HK-2 (cell line): Measurements from ENCODE around the gene GDNF.
"Not testable (repeated sequence)": the region's sequence is repeated elsewhere in the genome, so short reads cannot be mapped to it uniquely, and the experiment has no call there.

Experiments used
- DNase-seq: peaks from one replicate; pipeline ENCODE4 v3.0.0-alpha.2; 2018; ENCODE audit not compliant: unreplicated experiment

Gene GDNF

DNA sequence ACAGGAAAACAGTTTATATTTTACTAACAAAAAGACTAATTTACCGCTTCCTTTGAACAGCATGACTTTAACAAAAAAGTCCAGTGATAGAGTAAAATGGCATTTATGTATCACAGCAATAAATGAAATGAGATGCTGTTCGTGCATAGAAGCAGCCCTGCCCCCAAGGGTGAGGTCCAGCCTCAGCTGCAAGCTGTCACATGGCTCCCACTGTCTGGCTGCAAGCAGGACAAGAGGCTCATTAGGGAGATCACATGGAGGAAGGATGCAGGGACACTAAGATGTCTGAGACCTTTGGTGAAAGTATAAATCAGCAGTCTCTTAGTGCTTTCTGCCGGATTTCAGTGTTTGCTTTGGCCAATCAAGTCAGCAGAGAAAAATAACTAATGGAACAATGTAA, 23.0 kb downstream of the GDNF start:
- DNase-seq = no peak

DNA sequence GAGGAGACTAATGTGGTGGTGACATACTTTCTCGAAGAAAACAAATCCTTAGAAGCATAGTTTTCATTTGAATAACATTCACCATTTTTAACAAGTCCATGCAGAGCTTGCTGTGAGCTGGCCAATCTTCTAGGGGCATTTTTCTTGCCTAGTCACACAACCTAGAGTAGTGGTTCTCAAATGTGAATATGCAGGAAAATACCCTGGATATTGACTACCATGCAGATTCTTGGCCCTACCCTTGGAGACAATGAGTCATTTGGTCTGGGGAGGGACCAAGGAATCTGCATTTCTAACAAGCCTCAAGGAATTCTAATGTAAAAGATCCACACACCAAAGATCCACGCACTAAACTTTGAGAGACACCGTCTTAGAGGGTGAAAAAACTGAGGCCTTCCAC, 23.5 kb downstream of the GDNF start:
- DNase-seq = no peak

DNA sequence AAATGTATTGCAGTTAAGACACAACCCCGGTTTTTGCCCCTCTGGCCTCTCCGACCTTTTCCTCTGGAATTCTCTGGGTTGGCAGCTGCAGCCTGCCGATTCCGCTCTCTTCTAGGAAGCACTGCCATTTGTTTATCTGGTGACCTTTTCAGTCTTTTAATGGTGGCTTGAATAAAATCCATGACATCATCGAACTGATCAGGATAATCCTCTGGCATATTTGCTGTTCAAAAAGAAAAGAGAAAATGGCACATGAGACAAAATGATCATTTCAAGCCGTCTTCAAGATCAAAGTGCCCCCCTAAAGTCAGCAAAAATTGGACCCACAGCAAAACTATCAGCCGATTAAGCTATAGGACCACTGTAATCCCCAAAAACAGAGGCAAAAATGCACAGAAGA, 23.9 kb downstream of the GDNF start:
- no peak for DNase-seq

DNA sequence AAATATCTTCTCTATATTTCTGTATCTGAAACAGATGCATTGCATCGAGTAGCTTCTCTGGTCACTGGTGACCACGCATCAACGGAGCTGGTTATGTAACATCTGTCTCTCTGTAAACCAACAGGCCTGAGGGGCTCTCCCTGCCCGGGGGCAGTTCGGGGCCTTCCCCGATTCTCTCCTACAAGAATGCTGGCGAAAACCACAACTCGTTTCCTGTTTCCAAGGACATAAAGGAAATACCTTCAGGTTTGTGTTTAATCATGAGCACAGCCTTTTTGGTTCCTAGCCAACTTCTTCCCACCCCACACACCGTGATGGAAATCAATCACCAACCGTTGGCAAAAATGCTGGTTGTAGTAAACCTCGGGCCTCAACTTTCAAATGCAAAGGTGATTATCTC, 25.1 kb downstream of the GDNF start:
- DNase-seq = peak; percentile 75

- no peak for DNase-seq
Measured at GRCh38 chr5:37812365-37812764, 27.5 kb downstream of the GDNF start.

DNA sequence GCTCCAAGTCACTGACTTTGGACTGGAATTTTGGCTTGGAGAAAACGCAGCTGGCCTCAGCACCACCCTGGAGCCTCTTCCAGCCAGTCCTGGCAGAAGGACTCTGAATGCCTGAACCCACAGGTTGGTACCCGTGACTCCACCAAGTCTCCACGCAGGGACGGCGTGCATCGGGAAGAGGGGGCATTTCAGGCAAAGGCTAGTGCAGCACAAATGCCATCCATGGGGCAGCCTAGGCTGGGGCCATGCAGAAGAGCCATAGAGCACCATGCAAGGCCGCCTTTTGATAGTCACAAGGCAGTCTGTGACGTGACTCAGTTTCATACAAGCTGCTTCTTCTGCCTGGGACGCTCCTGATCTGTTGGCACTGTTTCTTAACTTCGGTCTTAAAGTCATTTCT, 28.0 kb downstream of the GDNF start:
- no peak for DNase-seq

DNA sequence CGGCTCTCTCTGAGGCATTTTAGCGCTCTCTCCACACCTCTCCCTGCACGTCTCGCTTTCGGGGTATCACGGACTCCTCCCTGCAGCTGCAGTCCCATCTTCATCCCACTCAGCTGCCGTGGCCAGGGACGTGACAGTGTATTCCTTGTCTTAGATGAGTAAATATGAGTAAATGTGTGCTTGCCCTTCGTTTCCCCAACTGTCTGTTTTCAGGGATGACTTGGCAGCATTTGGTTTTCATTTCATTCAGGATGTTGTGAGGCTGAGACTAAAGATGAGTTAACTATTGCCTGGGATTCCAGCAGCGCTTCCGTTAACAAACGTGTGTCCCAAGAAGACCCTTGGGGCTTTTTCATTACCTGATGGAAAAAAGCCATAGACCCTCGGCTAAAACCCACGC, 29.5 kb downstream of the GDNF start:
- no peak for DNase-seq

GRCh38 chr5:37808945-37809344, 30.9 kb downstream of the GDNF start:
- DNase-seq = no peak

- DNase-seq = no peak
Measured at GRCh38 chr5:37807621-37808301, 32.1 kb downstream of the GDNF start.

DNA sequence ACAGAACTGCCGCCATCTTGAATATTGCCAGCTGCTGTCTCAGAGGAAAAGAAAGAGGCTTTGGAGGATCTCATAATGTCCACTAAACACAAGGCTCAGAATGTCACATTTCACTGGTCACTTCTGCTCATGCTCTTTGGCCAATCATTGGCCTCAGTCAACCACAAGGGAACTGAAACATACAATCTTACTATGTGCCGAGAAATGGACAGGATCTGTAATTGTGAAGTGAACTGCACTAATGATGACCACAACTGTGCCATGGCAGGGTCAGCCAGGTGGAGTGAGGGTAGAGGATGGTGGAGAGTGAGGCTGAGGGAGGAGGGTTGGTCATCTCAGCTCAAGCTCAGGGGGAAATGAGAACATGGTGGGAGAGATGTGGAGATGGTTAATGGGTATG, 32.8 kb downstream of the GDNF start:
- DNase-seq = no peak

DNA sequence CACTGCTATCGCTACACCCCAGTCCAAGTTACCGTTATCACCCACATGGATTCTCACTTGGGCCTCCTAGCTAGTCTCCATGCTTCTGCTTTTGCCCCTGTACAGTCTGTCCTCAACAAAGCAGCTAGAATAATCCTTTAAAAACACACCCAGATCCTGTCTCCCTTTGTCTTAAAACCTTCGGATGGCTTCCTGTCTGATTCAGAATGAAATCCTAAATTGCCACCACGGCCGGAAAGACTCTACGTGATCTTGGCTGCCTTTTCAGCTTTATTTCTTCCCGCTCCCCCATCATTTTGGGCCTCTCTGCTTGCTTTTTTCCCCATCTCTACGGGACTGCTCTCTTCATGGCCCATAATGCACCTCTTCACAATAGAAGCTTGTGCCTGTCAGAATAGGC, 33.4 kb downstream of the GDNF start:
- DNase-seq = no peak

GRCh38 chr5:37806016-37806415, 33.8 kb downstream of the GDNF start:
- no peak for DNase-seq

DNA sequence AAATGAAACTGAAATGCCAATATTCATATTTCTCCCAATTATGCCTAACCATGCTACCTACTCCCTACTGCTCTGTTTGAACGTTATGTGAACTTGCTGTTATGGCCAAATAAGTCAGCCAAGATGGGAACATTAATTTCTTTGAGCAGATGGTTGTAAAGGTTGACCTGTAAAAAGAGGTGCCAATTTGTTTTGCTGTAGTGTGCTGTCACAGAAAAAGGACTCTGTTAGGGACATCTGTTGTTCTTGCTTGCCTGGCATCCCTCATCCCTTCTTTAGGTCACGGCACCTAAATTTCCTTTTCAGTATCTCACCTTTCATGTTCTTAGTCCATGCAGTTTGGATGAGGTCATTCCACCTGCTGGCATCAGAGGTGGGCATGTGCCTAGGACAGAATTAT, 35.4 kb downstream of the GDNF start:
- DNase-seq = no peak

- DNase-seq = no peak
Measured at GRCh38 chr5:37803487-37803886, 36.4 kb downstream of the GDNF start.

GRCh38 chr5:37801521-37801920, 38.3 kb downstream of the GDNF start:
- DNase-seq = no peak

GRCh38 chr5:37799865-37800421, 39.9 kb downstream of the GDNF start:
- DNase-seq = no peak

DNA sequence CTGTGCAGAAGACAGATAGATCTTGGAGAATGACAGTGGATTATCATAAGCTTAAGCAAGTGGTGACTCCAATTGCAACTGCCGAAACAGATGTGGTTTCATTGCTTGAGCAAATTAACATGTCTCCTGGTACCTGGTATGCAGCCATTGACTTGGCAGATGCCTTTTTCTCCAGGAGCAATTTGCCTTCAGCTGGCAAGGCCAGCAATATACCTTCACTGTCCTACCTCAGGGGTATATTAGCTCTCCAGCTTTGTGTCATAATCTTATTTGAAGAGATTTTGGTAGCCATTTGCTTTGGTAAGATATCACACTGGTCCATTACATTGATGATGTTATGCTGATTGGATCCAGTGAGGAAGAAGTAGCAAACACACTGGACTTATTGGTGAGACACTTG, 43.4 kb downstream of the GDNF start:
- DNase-seq = not testable (repeated sequence)

- not testable (repeated sequence) for DNase-seq
Measured at GRCh38 chr5:37795292-37795691, 44.5 kb downstream of the GDNF start.

DNA sequence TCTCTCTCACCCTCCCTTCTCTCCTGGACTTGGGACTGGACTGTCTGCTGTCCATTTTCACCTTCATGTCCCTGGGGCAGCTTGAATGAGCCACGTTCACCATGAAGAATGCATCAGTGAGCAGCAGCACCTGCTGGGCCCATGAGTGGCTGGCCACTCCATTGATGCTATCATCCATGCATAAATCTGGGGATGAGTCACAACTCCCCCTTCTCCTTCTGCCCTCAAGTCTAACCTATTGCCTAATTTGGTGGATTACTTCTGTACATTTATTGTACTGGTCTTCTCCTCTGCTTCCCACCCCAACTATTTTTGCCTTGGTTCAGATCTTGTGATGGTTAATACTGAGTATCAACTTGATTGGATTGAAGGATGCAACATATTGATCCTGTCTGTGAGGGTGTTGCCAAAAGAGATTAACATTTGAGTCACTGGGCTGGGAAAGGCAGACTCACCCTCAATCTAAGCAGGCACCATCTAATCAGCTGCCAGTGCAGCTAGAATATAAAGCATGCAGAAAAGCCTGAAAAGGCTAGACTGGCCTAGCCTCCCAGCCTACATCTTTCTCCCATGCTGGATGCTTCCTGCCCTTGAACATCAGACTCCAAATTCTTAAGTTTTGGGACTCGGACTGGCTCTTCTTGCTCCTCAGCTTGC, 46.7 kb downstream of the GDNF start:
- peak; percentile 25 for DNase-seq

DNA sequence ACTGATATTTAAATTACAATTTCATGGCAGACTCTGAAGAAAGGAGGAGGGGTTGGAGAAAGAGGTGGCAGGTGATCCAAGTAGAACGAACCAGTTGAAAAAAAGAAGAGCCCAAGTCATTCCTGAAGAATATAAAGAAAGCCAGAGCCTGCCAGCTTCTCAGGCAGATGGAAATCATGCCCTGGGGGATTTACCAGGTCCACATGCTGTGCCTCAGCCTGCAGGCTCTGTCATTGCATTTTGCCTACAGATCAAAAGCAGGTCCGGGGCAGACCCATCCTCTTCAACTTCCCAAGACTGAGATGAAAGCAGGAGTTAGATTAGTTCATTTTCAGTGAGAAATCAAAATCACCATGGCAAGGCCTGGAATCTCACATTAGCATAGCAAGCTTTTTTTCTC, 48.5 kb downstream of the GDNF start:
- DNase-seq = no peak

DNA sequence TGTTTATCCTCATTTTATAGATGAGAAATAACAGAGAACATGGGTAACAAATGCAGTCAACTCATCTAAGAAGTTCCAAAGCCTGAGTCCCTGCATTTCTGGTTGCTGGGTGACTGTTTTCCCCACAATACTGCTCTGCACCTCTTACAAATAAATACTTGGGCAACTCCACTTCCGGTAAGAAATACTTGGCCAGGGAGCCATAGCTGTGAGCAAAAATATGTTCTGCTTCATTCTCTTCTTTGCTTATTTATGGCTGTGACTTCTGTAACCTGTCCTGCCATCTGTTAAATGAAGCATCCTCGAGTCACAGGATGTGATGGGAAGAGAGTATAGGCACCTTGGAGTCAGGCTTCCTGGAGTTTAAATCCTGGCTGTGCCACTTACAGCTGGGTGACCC, 49.9 kb downstream of the GDNF start:
- no peak for DNase-seq

DNA sequence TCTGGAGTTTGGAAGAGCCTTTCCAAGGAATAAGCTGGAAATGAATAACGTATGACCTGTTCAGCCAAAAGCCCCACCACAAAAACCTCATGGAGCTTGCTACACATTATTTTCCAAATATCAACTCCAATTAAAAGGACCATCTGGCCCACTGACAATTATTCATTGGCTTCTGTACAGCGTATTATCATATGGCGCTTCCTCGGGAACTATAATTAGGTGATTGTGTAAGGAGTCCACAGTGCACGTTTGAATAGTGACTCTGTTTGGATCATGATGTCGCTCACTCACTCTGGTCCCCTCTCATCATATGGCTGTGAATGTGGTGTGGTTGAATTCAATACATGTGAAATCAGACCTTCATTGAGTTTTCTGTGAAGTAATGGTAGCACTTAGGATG, 52.1 kb downstream of the GDNF start:
- DNase-seq = no peak

- no peak for DNase-seq
Measured at GRCh38 chr5:37786862-37787519, 52.9 kb downstream of the GDNF start.
